GM12891 (cell line): ENCODE results near the gene CLDND1.

ENCODE experiments used
- PAX5 ChIP-seq: IDR thresholded peaks from 2 replicates; pipeline ENCODE4 v1.6.1; 2011; ENCODE audit warnings: low read length, moderate library complexity, mild to moderate bottlenecking; ENCODE audit not compliant: insufficient read depth, severe bottlenecking
- POLR2A ChIP-seq: IDR thresholded peaks from 2 replicates; pipeline ENCODE4 v1.6.1; 2011; ENCODE audit warnings: low read depth, low read length, control low read depth
- POLR2AphosphoS5 ChIP-seq: IDR thresholded peaks from 2 replicates; pipeline ENCODE4 v1.6.1; 2011; ENCODE audit warnings: low read depth, low read length, control low read depth
- POU2F2 ChIP-seq: IDR thresholded peaks from 2 replicates; pipeline ENCODE4 v1.6.1; 2011; ENCODE audit warnings: low read depth, mild to moderate bottlenecking, control low read depth, low read length, moderate library complexity
- SPI1 ChIP-seq: IDR thresholded peaks from 2 replicates; pipeline ENCODE4 v1.6.1; 2011; ENCODE audit warnings: low read depth, low read length, control low read depth
- TAF1 ChIP-seq: IDR thresholded peaks from 2 replicates; pipeline ENCODE4 v1.6.1; 2011; ENCODE audit warnings: low read depth, low read length, control low read depth

GRCh38 chr3:98500019-98500418 is 22.7 kb downstream of the CLDND1 start:
- TF ChIP-seq POLR2A: no peak
- no peak for TF ChIP-seq POLR2AphosphoS5
- no peak for TF ChIP-seq TAF1
- TF ChIP-seq SPI1: no peak
- TF ChIP-seq POU2F2: no peak
- no peak for TF ChIP-seq PAX5
